ENCODE measurements around the gene DLG4.

The DLG4 gene

GRCh38 chr17:7213895-7214299 lies 5.7 kb downstream of the DLG4 start:
- peak; percentile 88 to 89 for DNase-seq

- no peak for DNase-seq
Measured at GRCh38 chr17:7211491-7212273, 8.0 kb downstream of the DLG4 start.

GRCh38 chr17:7208754-7209460 lies 10.7 kb downstream of the DLG4 start:
- DNase-seq, result no peak

- DNase-seq, result no peak
Measured at GRCh38 chr17:7208027-7208571, 11.5 kb downstream of the DLG4 start.

- no peak for DNase-seq
Measured at GRCh38 chr17:7207120-7208001, 12.3 kb downstream of the DLG4 start.

GRCh38 chr17:7205561-7205960 lies 14.1 kb downstream of the DLG4 start:
- no peak for DNase-seq

GRCh38 chr17:7204828-7205461 lies 14.7 kb downstream of the DLG4 start:
- peak; percentile 98 for DNase-seq

- DNase-seq, result no peak
Measured at GRCh38 chr17:7204336-7204735, 15.3 kb downstream of the DLG4 start.

GRCh38 chr17:7203391-7203790 lies 16.2 kb downstream of the DLG4 start:
- no peak for DNase-seq

GRCh38 chr17:7196651-7197401 lies 22.8 kb downstream of the DLG4 start:
- no peak for DNase-seq

- DNase-seq, result no peak
Measured at GRCh38 chr17:7195971-7196370, 23.7 kb downstream of the DLG4 start.

- DNase-seq, result no peak
Measured at GRCh38 chr17:7192271-7192937, 27.2 kb downstream of the DLG4 start.

GRCh38 chr17:7191571-7192270 lies 27.9 kb downstream of the DLG4 start:
- peak in 1 of 2 donors; percentile 16 for DNase-seq

GRCh38 chr17:7191069-7191468 lies 28.6 kb downstream of the DLG4 start:
- no peak for DNase-seq

- no peak for DNase-seq
Measured at GRCh38 chr17:7190276-7190917, 29.2 kb downstream of the DLG4 start.

- DNase-seq, result no peak
Measured at GRCh38 chr17:7186241-7186640, 33.4 kb downstream of the DLG4 start.

- no peak for DNase-seq
Measured at GRCh38 chr17:7184647-7185046, 35.0 kb downstream of the DLG4 start.

GRCh38 chr17:7184091-7184488 lies 35.5 kb downstream of the DLG4 start:
- no peak for DNase-seq

GRCh38 chr17:7183433-7184090 lies 36.1 kb downstream of the DLG4 start:
- DNase-seq, result no peak
